Left ventricle myocardium inferior (tissue), 1 donor: Measurements from ENCODE around the gene ADAMTSL2. TPM values are rescaled to one million over a fixed set of nuclear protein-coding genes. Genes with fewer than 3 reads are reported as not detected.

Experiments used
- DNase-seq: peaks from one replicate; pipeline ENCODE4 v3.0.0-alpha.2; 2020
- H3K27ac ChIP-seq: fragments of 200-600 bp; replicated peaks from 2 replicates; pipeline ENCODE4 v1.8.0; 2021
- H3K27me3 ChIP-seq: fragments of 200-600 bp; 2 replicates; pipeline ENCODE4 v1.8.0; 2021; ENCODE audit warnings: low read depth
- H3K36me3 ChIP-seq: fragments of 200-600 bp; 2 replicates; pipeline ENCODE4 v1.8.0; 2021
- H3K4me1 ChIP-seq: fragments of 200-600 bp; 2 replicates; pipeline ENCODE4 v1.8.0; 2021
- H3K4me3 ChIP-seq: fragments of 200-600 bp; 2 replicates; pipeline ENCODE4 v1.8.0; 2021; ENCODE audit warnings: mild to moderate bottlenecking, moderate library complexity
- H3K9me3 ChIP-seq: fragments of 200-600 bp; replicated peaks from 2 replicates; pipeline ENCODE4 v1.8.0; 2021
- intact Hi-C: fragments of 100-400 bp; cut with micrococcal nuclease; formaldehyde crosslinking; loops from one replicate; pipeline ENCODE4 v1.11.0; 2022
- total RNA-seq: library from RNA; stranded (reverse); fragmentation: NEBNext Ultra II Directional; extraction: Animal tissue kit (Norgen Biotek cat#: 25700); gene quantifications from one replicate; pipeline ENCODE4 v1.2.1, GENCODE V29; 2021
- TF ChIP-seq, protein P1 (sequence below): fragments of 200-600 bp; IDR thresholded peaks from 2 replicates; pipeline ENCODE4 v1.8.0; 2021; ENCODE audit warnings: antibody characterized with exemption, mild to moderate bottlenecking, borderline replicate concordance
- donor health status: DM: no; HTN: yes; CAD: no; lungs with severe emphysema.

Gene ADAMTSL2
- total RNA-seq, 1 donor from 2014 or later, result 6.0 TPM

DNA sequence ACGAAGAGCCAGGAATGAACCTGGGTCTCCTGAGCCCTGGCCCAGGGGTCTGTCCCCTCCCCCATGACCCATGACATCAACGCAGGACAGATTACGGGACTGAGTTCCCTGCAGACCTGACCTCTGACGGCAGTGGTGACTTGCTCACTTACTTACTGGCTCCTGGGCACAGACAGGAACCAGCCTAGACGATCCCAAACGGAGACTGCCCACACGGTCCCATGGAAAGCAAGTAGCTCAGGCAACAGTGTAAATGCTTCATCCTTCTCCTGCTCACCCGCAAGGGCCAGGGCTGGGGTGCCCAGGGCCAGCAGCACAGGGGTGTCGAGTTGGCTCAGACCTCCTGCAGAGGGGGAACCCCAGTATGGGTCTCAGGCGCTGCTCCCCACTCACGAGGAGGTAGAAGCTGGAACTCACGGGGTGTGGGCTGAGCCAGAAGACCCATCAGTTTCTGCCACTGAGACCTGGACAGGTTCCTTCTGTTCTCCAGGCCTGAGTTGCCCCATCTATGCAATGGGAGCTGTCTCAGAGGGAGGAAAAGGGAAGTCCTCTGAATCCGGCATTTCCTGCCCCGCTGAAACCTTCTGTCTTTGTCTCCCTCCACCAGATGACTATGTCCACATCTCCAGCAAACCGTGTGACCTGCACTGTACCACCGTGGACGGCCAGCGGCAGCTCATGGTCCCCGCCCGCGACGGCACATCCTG, 5.6 kb downstream of the ADAMTSL2 start:
- peaks cover 71% of the 10 kb centered on the region for H3K4me1 ChIP-seq
- H3K9me3 ChIP-seq, result no peaks in the 10 kb centered on the region
- no peaks in the 10 kb centered on the region for H3K36me3 ChIP-seq
- DNase-seq, result no peak
- H3K27me3 ChIP-seq, result peaks cover 2% of the 10 kb centered on the region
- peak overlapping the region; percentile 85 for H3K27ac ChIP-seq
- TF ChIP-seq, protein P1, sequence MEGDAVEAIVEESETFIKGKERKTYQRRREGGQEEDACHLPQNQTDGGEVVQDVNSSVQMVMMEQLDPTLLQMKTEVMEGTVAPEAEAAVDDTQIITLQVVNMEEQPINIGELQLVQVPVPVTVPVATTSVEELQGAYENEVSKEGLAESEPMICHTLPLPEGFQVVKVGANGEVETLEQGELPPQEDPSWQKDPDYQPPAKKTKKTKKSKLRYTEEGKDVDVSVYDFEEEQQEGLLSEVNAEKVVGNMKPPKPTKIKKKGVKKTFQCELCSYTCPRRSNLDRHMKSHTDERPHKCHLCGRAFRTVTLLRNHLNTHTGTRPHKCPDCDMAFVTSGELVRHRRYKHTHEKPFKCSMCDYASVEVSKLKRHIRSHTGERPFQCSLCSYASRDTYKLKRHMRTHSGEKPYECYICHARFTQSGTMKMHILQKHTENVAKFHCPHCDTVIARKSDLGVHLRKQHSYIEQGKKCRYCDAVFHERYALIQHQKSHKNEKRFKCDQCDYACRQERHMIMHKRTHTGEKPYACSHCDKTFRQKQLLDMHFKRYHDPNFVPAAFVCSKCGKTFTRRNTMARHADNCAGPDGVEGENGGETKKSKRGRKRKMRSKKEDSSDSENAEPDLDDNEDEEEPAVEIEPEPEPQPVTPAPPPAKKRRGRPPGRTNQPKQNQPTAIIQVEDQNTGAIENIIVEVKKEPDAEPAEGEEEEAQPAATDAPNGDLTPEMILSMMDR, result no peak
- H3K4me3 ChIP-seq, result peak overlapping the region; percentile 57
- intact Hi-C loops, result loop anchor here (10.0 kb wide), 1 partner anchor 185 kb away; no protein-coding TSS in a partner anchor

DNA sequence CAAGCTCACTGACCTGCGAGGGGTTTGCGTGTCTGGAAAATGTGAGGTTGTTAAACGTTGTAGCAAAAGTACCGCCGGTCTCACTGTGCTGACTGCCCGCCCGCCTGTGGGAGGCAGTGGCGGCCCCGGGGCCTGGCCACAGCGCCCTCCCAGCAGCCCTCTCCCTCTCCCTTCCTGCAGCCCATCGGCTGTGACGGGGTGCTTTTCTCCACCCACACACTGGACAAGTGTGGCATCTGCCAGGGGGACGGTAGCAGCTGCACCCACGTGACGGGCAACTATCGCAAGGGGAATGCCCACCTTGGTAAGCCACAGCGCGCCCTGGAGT, 6.2 kb downstream of the ADAMTSL2 start:
- TF ChIP-seq, protein P1, result peak; percentile 17
- Histone ChIP-seq H3K9me3 (no peaks in the 10 kb centered on the region), H3K36me3 (no peaks in the 10 kb centered on the region), H3K27ac (peak overlapping the region; percentile 85), H3K4me3 (no peak overlapping the region), H3K4me1 (peaks cover 71% of the 10 kb centered on the region), H3K27me3 (no peaks in the 10 kb centered on the region)
- DNase-seq, result no peak
- intact Hi-C loops, result no loop called here

DNA sequence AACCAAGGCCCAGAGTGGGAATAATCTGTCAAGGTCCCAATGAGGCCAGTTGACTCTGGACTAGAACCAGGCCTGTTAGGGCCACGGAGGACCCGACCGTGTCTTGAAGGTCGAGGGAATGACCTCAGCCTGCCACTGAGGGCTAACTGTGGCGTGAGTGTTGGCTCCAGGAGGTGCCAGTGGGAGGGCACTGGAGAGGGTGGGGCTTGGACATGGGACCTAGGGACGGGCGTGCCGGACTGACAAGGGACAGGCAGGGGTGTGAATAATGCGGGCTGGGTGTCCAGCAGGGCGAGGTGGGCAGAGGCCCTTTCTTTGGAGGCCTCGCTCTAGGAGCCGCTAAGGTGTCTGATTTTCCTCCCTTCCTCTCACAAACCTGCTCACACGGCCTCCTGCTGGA, 7.5 kb downstream of the ADAMTSL2 start:
- no peak overlapping the region for H3K27ac ChIP-seq
- TF ChIP-seq, protein P1, result no peak
- no peaks in the 10 kb centered on the region for H3K27me3 ChIP-seq
- H3K4me1 ChIP-seq, result peaks cover 74% of the 10 kb centered on the region
- DNase-seq, result no peak
- intact Hi-C loops, result no loop called here
- H3K9me3 ChIP-seq, result no peaks in the 10 kb centered on the region
- peaks cover under 1% of the 10 kb centered on the region for H3K36me3 ChIP-seq
- no peak overlapping the region for H3K4me3 ChIP-seq

DNA sequence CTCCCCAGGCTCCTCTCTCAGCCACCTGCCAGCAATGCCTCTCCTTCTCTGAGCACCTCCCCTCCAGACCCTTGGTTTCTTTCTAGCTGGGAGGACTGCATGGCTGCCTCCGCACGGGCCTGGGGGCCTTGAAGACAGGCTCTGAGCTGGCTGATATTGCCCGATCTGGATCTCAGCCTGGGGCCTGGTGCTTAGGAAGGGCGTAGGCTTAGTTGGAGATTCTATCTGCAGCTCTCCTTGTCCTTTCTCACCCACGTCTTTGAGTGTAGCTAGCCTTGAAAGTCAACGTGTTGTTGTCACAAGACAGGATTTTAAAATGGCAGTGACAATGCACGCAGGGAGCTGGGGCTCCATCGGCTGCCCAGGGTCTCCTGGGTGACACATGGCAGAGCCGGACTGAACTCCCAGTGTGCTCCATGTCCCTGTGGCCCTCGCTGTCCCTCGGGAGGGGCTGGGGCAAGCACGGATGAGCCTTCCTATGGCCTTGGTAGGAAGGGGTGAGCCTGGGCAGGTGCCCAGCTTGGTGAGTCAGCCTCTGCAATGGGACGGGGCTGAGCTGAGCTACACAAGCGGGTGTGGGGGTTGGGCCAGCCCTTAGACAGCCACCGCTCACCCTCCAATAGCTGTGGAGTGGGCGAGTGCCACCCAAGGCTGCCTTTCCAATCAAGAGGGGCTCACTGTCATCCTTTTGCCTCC, 9.4 kb downstream of the ADAMTSL2 start:
- intact Hi-C loops, result no loop called here
- no peak for DNase-seq
- Histone ChIP-seq H3K9me3 (no peaks in the 10 kb centered on the region), H3K27ac (no peak overlapping the region), H3K27me3 (no peaks in the 10 kb centered on the region), H3K36me3 (peaks cover 3% of the 10 kb centered on the region), H3K4me1 (peaks cover 58% of the 10 kb centered on the region), H3K4me3 (no peak overlapping the region)
- TF ChIP-seq, protein P1, result no peak

DNA sequence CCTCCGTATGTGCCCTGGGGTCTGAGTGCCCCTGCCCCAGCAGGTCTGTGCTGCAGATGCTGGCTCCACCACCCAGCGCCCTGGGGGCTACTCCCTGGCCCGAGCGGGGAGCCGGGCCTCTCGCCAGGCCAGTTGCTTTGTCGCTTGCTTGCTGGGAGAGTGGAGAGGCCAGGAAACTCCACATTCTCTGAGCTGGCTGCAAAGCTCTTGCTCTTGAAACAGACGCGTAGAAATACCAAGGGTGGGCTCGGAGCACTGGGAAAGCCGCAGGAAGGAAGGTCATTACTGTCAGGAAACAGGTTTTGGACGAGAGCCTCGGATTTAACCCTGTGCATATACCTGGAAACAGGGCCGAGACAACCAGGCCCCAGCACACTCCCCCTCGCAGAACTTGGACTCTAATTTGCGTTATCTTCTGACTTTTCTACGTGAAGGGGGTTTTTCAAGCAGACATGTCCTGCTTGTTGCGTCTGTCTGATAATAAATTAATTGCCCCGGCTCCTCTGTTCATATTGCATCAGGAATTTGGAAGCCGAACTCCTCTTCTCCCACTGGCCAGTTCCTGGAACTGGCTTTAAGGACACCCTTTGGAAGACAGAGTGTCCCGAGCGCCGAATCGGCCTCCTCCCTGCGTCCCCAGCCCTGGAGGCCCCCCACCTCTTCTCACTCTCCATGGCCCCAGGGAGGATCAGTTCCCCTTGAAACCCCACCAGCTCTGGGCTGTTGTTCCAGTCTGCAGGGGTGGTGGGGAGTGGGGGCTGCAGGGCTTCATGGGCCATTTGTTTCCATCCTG, 11.2 kb downstream of the ADAMTSL2 start:
- Histone ChIP-seq H3K27ac (peak overlapping the region; percentile 72), H3K36me3 (peaks cover 3% of the 10 kb centered on the region), H3K4me3 (peak overlapping the region; percentile 4), H3K27me3 (no peaks in the 10 kb centered on the region), H3K9me3 (no peaks in the 10 kb centered on the region), H3K4me1 (peaks cover 41% of the 10 kb centered on the region)
- intact Hi-C loops, result no loop called here
- DNase-seq, result no peak
- TF ChIP-seq, protein P1, result no peak
